ENCODE results near the gene PPARG.

DNA sequence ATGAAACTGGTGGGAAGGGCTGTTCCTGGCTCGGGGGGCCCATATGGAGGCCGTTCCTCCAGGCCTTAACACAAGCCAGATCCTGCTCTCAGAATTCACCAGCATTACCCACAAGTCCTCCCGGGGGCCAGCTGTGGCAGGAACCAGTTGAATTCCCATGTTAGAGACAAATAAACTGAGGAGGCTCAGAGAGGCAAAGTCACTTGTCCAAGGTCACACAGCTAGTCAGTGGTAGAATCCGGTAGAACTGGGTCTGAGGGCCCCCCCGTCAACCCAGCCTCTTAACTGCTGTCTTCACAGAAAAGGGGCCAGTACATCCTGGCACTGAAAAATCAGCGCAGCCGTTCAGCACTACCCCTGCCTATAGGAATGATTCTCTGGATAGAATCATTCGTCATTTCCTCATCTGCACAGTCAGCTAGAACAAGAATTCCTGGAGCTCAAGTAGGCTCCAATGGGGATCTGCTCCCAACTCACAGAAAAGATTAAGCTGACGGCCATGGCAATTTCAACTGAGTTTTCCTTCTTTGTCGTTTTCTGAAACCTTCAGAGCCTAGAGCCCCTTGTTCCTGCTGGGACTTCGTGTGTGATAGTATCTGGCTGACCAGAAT lies 183.2 kb downstream of the PPARG start:
- no peak for TF ChIP-seq CTCF (IDR thresholded peaks at IDR 0.05)
- TF ChIP-seq POLR2A (IDR thresholded peaks at IDR 0.05): no peak
